Neuronal stem cell (in vitro differentiated cells): ENCODE measurements around the gene SNX6.

ENCODE experiments used
- DNase-seq: peaks from one replicate; pipeline ENCODE4 v3.0.0-alpha.2; 2013; ENCODE audit warnings: low spot score
- H2AFZ ChIP-seq: one replicate; pipeline ENCODE4 v1.6.1; 2013; ENCODE audit warnings: mild to moderate bottlenecking, low read length, inconsistent platforms
- H2AK5ac ChIP-seq: 2 replicates; pipeline ENCODE4 v1.6.1; 2013; ENCODE audit warnings: low read depth, mild to moderate bottlenecking, inconsistent platforms, low read length, moderate library complexity, mixed read lengths
- H2BK120ac ChIP-seq: 2 replicates; pipeline ENCODE4 v1.6.1; 2013; ENCODE audit warnings: low read depth, mild to moderate bottlenecking, inconsistent platforms, low read length, moderate library complexity, mixed read lengths
- H2BK12ac ChIP-seq: one replicate; pipeline ENCODE4 v1.6.1; 2013; ENCODE audit warnings: low read length, inconsistent platforms
- H2BK15ac ChIP-seq: 2 replicates; pipeline ENCODE4 v1.6.1; 2013; ENCODE audit warnings: mild to moderate bottlenecking, low read length, inconsistent platforms, mixed read lengths
- H2BK5ac ChIP-seq: one replicate; pipeline ENCODE4 v1.6.1; 2013; ENCODE audit warnings: inconsistent platforms, mild to moderate bottlenecking, low read length, moderate library complexity
- H3K14ac ChIP-seq: one replicate; pipeline ENCODE4 v1.6.1; 2013; ENCODE audit warnings: low read length, inconsistent platforms
- H3K18ac ChIP-seq: 2 replicates; pipeline ENCODE4 v1.6.1; 2013; ENCODE audit warnings: low read length, inconsistent platforms
- H3K23ac ChIP-seq: 2 replicates; pipeline ENCODE4 v1.6.1; 2013; ENCODE audit warnings: low read depth, mild to moderate bottlenecking, mixed read lengths, low read length, inconsistent platforms; ENCODE audit not compliant: poor library complexity
- H3K27ac ChIP-seq: replicated peaks from 3 replicates; pipeline ENCODE4 v1.5.1; 2013; ENCODE audit warnings: low read length, inconsistent platforms
- H3K27me3 ChIP-seq, 3 experiments: 2 replicates each; pipeline ENCODE4 v1.6.1; 2013; ENCODE audit warnings: low read length in 3 of 3, mild to moderate bottlenecking in 2 of 3, inconsistent platforms in 1 of 3, low read depth in 1 of 3, mixed read lengths in 1 of 3, moderate library complexity in 1 of 3; ENCODE audit not compliant: control insufficient read depth in 3 of 3, insufficient read depth in 3 of 3
- H3K36me3 ChIP-seq, 2 donors: replicated peaks in 1 of 2; 2 replicates each; pipeline ENCODE4 v1.6.1; 2013; ENCODE audit warnings: low read length in 2 of 2; ENCODE audit not compliant: control insufficient read depth in 2 of 2, insufficient read depth in 2 of 2
- H3K4ac ChIP-seq: 2 replicates; pipeline ENCODE4 v1.6.1; 2013; ENCODE audit warnings: inconsistent platforms, mild to moderate bottlenecking, low read length, moderate library complexity
- H3K4me1 ChIP-seq, 2 donors: 1 replicate in 1 of 2; 2 replicates in 1 of 2; pipeline ENCODE4 v1.6.1; 2013; ENCODE audit warnings: low read length in 2 of 2, low read depth in 1 of 2; ENCODE audit not compliant: control insufficient read depth in 2 of 2, insufficient read depth in 1 of 2
- H3K4me2 ChIP-seq: one replicate; pipeline ENCODE4 v1.6.1; 2013; ENCODE audit warnings: mild to moderate bottlenecking, low read length, inconsistent platforms; ENCODE audit not compliant: insufficient read depth, poor library complexity, severe bottlenecking
- H3K4me3 ChIP-seq, 2 donors: 2 replicates each; pipeline ENCODE4 v1.5.1; 2013; ENCODE audit warnings: low read length in 2 of 2, mild to moderate bottlenecking in 2 of 2, inconsistent platforms in 1 of 2, moderate library complexity in 1 of 2
- H3K79me1 ChIP-seq: one replicate; pipeline ENCODE4 v1.6.1; 2013; ENCODE audit warnings: low read depth, mild to moderate bottlenecking, inconsistent platforms, low read length, moderate library complexity
- H3K9ac ChIP-seq: one replicate; pipeline ENCODE4 v1.6.1; 2013; ENCODE audit warnings: mild to moderate bottlenecking, low read depth, low read length, inconsistent platforms; ENCODE audit not compliant: poor library complexity
- H3K9me3 ChIP-seq, 2 donors: replicated peaks in 1 of 2; 2 replicates each; pipeline versions ENCODE3 to v1.6.1; 2013; ENCODE audit warnings: low read length in 2 of 2, mild to moderate bottlenecking in 2 of 2, inconsistent platforms in 1 of 2, low read depth in 1 of 2, mixed read lengths in 1 of 2, moderate library complexity in 1 of 2; ENCODE audit not compliant: control insufficient read depth in 2 of 2, insufficient read depth in 1 of 2
- H4K8ac ChIP-seq: one replicate; pipeline ENCODE4 v1.6.1; 2013; ENCODE audit warnings: low read depth, mild to moderate bottlenecking, inconsistent platforms, low read length, moderate library complexity
- H4K91ac ChIP-seq: one replicate; pipeline ENCODE4 v1.6.1; 2013; ENCODE audit warnings: low read length, low read depth, mild to moderate bottlenecking, inconsistent platforms; ENCODE audit not compliant: poor library complexity
- WGBS, 2 donors: extraction: QIAGEN DNeasy Blood & Tissue Kit; methylation state at CpG; one replicate each; pipeline ENCODE4 v1.1.7; 2013; ENCODE audit warnings: missing lambda C conversion rate in 2 of 2, mixed read lengths in 1 of 2; ENCODE audit not compliant: insufficient read length in 2 of 2, insufficient replicate concordance in 1 of 2; ENCODE audit errors: extremely low coverage in 2 of 2; 5-methylcytosine and 5-hydroxymethylcytosine counted together

SNX6 gene

DNA sequence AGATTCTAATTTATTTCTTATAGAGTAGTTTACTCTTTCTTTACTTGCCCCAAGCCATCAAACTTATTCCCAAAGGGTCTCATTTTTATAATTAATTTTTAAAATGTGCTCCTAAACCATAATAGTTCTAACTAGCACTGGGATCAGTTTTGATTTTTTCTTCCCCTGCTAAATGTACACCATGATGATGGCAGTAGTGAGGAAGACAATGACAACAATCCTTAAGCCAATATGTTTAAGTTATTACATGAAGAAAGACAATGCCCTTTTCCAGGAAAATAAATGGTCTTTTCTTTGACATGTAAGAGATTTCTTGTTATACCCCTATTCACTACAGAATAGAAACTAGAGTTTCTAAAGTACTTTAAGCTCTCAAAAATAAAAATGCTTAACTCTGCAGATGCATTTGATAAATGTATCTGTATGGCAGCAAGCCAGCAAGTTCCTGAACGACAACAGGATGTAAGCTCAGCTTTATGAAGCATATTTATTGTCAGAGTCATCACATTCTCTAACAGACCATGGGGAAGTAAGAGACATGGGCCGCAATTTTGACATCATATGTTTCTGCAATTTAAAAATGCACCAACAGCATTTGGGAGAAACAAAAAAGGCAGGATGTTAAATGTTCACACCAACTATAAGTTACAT, 36.0 kb upstream of the SNX6 start:
- H2AFZ ChIP-seq = no peak overlapping the region
- no peak overlapping the region for H3K14ac ChIP-seq
- H3K4me3 ChIP-seq = no peak overlapping the region
- no peaks in the 10 kb centered on the region for H3K36me3 ChIP-seq
- H3K23ac ChIP-seq = no peak overlapping the region
- no peak overlapping the region for H2BK5ac ChIP-seq
- H2BK12ac ChIP-seq = no peak overlapping the region
- no peaks in the 10 kb centered on the region for H3K4me1 ChIP-seq
- no peak overlapping the region for H3K18ac ChIP-seq
- no peak overlapping the region for H3K4ac ChIP-seq
- H3K9me3 ChIP-seq = no peaks in the 10 kb centered on the region
- H2BK15ac ChIP-seq = no peak overlapping the region
- no peak overlapping the region for H4K91ac ChIP-seq
- H3K4me2 ChIP-seq = no peak overlapping the region
- no peak overlapping the region for H3K27ac ChIP-seq
- no peak overlapping the region for H2AK5ac ChIP-seq
- no peaks in the 10 kb centered on the region for H3K27me3 ChIP-seq
- no peaks in the 10 kb centered on the region for H3K79me1 ChIP-seq
- no CpG with 5 or more reads among the region's 2 CpGs for WGBS, 2 donors
- no peak overlapping the region for H3K9ac ChIP-seq
- no peak for DNase-seq
- no peak overlapping the region for H2BK120ac ChIP-seq
- no peak overlapping the region for H4K8ac ChIP-seq

DNA sequence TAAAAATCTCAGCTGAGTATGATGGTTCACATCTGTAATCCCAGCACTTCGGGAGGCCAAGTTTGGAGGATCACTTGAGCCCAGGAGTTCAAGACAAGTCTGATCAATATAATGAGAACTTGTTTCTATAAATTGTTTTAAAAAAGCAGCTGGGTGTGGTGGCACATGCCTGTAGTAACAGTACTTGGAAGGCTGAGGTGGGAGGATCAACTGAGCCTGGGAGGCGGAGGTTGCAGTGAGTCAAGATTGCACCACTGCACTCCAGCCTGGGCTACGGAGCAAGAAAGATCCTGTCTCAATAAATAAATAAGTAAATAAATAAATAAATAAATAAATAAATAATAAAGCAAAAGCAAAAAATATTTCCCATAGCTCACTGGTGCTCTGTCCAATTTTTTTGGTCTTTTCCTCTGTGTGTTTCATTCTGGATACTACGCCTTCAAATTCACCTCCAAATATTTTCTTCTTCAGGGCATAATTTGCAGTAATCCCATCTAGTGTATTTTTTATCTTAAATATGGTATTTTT, 32.7 kb upstream of the SNX6 start:
- Histone ChIP-seq H3K27ac (no peak overlapping the region), H3K4me2 (no peak overlapping the region), H3K23ac (no peak overlapping the region), H4K91ac (no peak overlapping the region), H3K9me3 (no peaks in the 10 kb centered on the region), H3K79me1 (no peaks in the 10 kb centered on the region), H2BK12ac (no peak overlapping the region), H4K8ac (no peak overlapping the region), H3K14ac (no peak overlapping the region), H3K18ac (no peak overlapping the region), H2AK5ac (no peak overlapping the region), H3K4me3 (no peak overlapping the region), H3K4me1 (no peaks in the 10 kb centered on the region), H2AFZ (no peak overlapping the region), H3K36me3 (no peaks in the 10 kb centered on the region), H2BK5ac (no peak overlapping the region), H3K27me3 (no peaks in the 10 kb centered on the region), H2BK120ac (no peak overlapping the region), H2BK15ac (no peak overlapping the region), H3K9ac (no peak overlapping the region), H3K4ac (no peak overlapping the region)
- no peak for DNase-seq
- WGBS, 2 donors = no CpG with 5 or more reads among the region's 4 CpGs

GRCh38 chr14:34660796-34661195, 30.8 kb upstream of the SNX6 start:
- H3K27me3 ChIP-seq = no peaks in the 10 kb centered on the region
- no peak overlapping the region for H3K27ac ChIP-seq
- H3K4ac ChIP-seq = no peak overlapping the region
- H3K4me3 ChIP-seq = no peak overlapping the region
- no peaks in the 10 kb centered on the region for H3K9me3 ChIP-seq
- H2BK15ac ChIP-seq = no peak overlapping the region
- no peak for DNase-seq
- no peaks in the 10 kb centered on the region for H3K36me3 ChIP-seq
- no peak overlapping the region for H4K91ac ChIP-seq
- H2AFZ ChIP-seq = no peak overlapping the region
- no peak overlapping the region for H2AK5ac ChIP-seq
- H3K4me1 ChIP-seq = no peaks in the 10 kb centered on the region
- no peak overlapping the region for H2BK12ac ChIP-seq
- H3K4me2 ChIP-seq = no peak overlapping the region
- no peak overlapping the region for H3K9ac ChIP-seq
- no peak overlapping the region for H3K23ac ChIP-seq
- H3K18ac ChIP-seq = no peak overlapping the region
- no peak overlapping the region for H2BK5ac ChIP-seq
- H2BK120ac ChIP-seq = no peak overlapping the region
- H4K8ac ChIP-seq = no peak overlapping the region
- no peaks in the 10 kb centered on the region for H3K79me1 ChIP-seq
- no peak overlapping the region for H3K14ac ChIP-seq

DNA sequence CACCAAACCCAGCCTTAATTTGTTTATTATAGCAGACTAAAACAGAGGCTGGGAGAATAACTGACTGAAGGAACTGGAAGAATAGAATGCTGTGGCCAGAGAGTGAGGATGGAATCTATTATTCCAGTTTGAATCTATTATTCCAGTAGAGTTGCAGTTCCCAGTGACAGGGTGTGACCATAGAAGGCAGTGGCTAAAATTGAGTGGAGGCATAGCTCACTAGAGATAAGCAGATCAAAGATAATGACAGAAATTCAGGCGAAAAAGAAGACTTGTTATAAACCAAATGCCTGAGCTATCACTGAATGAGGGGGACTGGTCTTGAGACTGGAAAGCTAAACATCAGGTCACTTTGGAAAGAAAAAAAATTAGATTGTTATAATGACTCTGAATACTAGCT, 26.0 kb upstream of the SNX6 start:
- H3K36me3 ChIP-seq = no peaks in the 10 kb centered on the region
- DNase-seq = no peak
- no peaks in the 10 kb centered on the region for H3K79me1 ChIP-seq
- H2BK12ac ChIP-seq = no peak overlapping the region
- WGBS, 2 donors = no CpG with 5 or more reads among the region's 1 CpG
- no peak overlapping the region for H3K18ac ChIP-seq
- no peak overlapping the region for H2AK5ac ChIP-seq
- no peak overlapping the region for H3K4me3 ChIP-seq
- H2BK5ac ChIP-seq = no peak overlapping the region
- no peaks in the 10 kb centered on the region for H3K27me3 ChIP-seq
- H2AFZ ChIP-seq = no peak overlapping the region
- no peak overlapping the region for H3K27ac ChIP-seq
- no peaks in the 10 kb centered on the region for H3K9me3 ChIP-seq
- H3K4me2 ChIP-seq = no peak overlapping the region
- no peak overlapping the region for H4K91ac ChIP-seq
- H2BK120ac ChIP-seq = no peak overlapping the region
- no peak overlapping the region for H3K4ac ChIP-seq
- H3K9ac ChIP-seq = no peak overlapping the region
- H3K23ac ChIP-seq = no peak overlapping the region
- H4K8ac ChIP-seq = no peak overlapping the region
- H2BK15ac ChIP-seq = no peak overlapping the region
- H3K14ac ChIP-seq = no peak overlapping the region
- no peaks in the 10 kb centered on the region for H3K4me1 ChIP-seq
